ENCODE results near the gene NDOR1. TPM values are rescaled to one million over a fixed set of nuclear protein-coding genes. Genes with fewer than 3 reads are reported as not detected.
A peak's percentile ranks its signal among the peaks of the same experiment; 100 is the strongest.

The NDOR1 gene
- polyA plus RNA-seq (2013, experiment 1 of 2; ENCODE audit: insufficient read length) = 9.4 TPM
- polyA plus RNA-seq (2013, experiment 2 of 2; ENCODE audit: insufficient read length) = 11.9 TPM

DNA sequence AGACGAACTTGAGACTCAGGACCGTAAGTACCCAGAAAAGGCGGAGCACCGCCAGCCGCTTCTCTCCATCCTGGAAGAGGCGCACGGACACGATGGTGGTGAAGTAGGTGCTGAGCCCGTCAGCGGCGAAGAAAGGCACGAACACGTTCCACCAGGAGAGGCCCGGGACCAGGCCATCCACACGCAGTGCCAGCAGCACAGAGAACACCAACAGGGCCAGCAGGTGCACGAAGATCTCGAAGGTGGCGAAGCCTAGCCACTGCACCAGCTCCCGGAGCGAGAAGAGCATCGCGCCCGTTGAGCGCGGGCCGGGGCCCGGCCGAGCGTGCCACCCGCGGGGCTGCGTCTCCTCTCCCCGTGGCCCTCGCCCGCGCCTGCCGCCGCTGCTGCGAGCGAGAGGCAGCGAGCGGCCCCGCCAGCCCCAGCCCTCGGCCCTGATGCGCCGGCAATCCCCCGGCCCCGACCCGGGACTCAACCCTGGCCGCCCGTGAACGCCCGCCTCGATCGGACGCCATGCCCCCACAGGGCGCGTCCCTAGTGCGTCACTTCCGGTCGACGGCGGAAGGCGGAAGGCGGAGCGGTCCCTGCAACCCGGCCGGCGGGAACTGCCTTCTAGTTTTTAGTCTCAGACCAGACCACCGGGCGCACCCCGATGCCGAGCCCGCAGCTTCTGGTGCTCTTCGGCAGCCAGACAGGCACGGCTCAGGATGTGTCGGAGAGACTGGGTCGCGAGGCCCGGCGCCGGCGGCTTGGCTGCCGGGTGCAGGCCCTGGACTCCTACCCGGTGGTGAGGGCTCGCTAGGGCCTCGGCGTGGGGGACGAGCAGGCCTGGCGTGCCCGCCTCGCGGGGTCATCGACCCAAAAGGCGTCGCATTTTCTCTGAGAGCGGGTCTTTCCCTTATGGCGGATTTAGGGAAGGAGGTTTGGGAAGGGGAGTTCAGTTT is at the start of gene NDOR1, which contains the start of gene TMEM203:
Gene NDOR1 (plus strand): TSS at position 575 of the 944 bp plus-strand sequence. CDS start 78 bp downstream, at position 653.
Gene TMEM203 (minus strand): TSS at position 523 of the 944 bp plus-strand sequence. CDS start 234 bp downstream, at position 289.
- peak; percentile 85 for DNase-seq

DNA sequence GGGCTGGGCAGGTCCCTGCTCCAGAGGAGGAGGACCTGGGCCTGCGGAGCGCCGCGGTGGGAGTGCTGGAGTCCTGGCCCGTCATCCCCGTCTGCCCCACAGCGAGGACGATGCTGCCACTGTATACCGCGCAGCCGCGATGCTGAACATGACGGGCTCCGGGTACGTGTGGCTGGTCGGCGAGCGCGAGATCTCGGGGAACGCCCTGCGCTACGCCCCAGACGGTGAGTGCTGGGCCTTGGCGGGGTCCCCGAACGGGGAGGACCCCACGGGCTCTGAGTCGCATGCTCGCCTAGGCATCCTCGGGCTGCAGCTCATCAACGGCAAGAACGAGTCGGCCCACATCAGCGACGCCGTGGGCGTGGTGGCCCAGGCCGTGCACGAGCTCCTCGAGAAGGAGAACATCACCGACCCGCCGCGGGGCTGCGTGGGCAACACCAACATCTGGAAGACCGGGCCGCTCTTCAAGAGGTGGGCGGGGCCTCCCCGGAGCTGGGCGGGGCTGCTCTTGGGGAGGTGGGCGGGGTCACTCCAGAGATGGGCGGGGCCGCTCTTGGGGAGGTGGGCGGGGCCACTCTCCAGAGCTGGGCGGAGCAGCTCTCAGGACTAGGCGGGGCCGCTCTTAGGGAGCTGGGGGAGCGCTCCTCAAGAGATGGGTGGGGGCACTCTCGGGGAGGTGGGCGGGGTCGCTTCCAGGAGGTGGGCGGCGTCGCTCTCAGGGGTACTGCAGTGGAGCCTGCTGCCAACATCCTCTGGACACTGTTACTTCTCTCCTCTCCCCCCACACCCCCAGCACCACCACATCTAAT is 48.7 kb upstream of the NDOR1 start:
- DNase-seq = peak; percentile 16

DNA sequence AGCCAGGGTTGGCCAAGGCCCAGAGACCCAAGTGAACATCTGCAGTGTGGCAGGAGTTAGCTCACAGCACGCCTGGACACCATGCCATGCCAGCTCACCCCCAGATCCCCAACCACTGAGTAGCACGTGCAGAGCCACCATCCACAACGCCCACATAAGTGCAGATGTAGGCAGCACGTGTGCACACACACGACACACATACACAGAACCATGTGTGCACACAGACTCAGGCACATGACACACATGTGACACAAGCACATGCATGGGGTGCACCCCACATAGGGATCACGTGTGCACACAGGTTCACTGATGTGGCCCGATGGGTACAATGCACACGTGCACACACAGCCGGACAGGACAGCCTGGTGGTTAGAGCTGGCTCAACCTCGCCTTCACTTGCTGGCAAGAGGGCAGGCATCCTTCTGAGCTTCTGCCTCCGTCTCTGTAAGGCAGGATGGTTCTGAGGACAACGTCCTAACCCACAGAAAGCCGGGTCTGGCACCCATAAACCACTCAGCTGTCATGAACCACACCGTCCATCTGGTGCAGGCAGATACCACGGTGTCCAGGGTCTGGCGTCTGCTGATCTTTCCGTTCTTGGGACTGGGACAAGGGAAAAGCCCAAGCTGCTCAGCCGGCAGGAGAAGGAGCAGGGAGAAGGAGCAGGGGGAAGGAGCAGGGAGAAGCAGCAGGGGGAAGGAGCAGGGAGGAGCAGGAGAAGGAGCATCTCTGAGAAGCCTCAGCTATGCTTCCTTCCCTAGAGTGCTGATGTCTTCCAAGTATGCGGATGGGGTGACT is 47.7 kb upstream of the NDOR1 start:
- no peak for DNase-seq

DNA sequence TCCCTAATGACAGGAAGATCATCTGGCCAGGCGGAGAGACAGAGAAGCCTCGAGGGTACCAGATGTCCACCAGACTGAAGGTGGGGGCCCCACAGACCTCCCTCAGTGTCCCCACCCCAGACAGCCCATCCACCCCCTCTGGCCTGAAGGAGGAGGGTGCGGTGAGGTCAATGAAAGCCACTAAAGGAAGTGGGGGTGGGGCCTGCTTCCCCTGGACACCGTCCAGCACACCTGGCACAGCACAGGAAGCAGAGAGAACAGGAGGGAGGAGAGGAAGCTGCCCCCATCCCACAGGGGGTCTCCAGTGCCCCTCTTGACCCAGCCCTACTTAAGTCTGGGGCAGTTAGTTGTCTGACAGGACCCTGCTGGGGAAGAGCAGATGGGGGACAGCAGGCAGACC is 46.9 kb upstream of the NDOR1 start:
- no peak for DNase-seq

DNA sequence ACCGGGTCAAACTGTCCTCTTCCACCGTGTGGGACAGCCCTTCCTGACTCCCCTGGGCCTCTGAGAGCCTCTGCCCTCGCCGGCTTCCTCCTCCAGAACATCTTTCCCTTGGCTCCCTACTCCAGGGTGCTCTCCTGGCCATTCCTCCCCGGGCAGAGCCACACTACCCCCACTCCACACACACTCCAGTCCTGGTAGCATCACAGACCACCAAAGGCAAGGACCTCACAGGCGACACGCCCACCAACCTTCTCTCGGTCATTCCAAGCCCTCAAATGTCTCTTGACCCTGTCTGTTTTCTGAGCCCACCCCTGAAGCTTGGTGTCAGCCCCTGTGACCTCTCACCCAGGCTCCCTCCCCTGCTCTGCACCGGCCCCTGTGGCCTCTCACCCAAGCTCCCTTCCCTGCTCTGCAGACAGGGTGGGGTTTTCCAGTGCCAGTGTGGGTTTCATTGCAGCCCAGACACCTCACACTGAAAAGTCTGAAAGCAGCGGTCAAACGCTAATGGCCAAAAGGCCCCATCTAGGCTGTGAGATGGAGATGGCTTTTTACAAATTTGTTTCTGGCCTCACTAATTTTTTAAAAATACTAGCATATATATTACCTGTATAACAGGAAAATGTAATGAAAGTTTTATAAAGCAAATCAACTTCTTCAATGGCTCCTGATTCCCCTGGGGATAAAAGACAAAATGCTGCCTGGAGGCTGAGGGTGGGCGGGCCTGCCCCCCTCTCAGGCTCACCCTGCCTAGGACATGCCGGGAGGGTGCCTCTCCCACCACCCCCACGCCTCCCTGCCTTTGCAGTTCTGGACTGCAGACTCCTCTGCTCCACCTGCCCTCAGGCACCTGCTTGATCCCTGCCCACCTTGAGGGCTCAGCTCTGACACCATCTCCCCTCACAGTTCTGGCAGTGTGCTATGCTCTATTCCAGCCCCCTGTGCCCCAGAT is 46.1 kb upstream of the NDOR1 start:
- no peak for DNase-seq

DNA sequence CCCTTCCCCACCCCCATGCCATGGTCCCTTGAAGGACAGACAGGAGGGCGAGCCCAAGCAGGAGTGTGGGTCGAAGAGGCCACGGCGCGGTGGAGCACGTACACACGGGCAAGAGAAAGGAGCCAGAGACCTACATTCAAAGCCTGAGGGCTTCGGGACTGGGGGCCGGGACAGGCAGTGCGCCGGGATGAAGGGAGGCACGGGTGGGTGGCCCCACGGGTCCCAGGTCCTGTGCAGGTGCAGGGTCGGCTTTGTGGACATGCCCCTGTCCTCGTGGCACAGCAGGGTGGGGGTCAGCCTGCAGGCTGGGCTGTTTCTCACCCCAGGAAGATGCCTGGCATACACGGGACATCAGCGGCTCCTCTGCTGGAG is 45.5 kb upstream of the NDOR1 start:
- no peak for DNase-seq

DNA sequence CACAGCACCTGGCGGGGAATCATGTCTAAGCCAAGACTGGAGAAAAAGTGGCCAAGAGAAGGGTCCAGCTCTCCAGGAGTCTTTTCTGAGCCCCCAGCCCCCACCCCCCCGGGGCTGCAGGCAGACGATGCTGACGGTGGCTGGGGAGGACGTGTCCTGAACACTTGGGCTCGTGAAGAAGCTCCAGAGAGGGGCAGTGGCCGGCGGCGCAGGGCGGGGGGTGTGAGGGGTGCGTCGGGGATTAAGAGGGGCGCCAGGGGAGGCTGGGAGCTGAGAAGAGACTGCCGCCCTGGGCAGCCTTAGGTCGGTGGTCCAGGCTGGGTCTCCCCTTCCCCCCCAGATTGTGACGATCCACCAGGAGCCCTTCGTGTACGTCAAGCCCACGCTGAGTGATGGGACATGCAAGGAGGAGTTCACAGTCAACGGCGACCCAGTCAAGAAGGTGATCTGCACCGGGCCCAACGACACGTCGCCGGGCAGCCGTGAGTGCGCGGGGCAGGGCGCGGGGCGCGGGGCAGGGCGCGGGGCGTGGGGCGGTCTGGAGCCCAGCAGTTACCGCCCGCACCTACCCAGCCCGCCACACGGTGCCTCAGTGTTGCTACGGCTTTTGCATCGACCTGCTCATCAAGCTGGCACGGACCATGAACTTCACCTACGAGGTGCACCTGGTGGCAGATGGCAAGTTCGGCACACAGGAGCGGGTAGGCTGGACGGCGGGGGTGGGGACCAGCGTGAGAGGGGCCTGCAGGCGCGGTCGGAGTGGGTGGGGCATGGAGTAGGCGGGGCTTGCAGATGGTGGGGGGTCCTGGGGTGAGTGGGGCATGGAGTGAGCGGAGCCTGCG is 44.6 kb upstream of the NDOR1 start:
- no peak for DNase-seq

DNA sequence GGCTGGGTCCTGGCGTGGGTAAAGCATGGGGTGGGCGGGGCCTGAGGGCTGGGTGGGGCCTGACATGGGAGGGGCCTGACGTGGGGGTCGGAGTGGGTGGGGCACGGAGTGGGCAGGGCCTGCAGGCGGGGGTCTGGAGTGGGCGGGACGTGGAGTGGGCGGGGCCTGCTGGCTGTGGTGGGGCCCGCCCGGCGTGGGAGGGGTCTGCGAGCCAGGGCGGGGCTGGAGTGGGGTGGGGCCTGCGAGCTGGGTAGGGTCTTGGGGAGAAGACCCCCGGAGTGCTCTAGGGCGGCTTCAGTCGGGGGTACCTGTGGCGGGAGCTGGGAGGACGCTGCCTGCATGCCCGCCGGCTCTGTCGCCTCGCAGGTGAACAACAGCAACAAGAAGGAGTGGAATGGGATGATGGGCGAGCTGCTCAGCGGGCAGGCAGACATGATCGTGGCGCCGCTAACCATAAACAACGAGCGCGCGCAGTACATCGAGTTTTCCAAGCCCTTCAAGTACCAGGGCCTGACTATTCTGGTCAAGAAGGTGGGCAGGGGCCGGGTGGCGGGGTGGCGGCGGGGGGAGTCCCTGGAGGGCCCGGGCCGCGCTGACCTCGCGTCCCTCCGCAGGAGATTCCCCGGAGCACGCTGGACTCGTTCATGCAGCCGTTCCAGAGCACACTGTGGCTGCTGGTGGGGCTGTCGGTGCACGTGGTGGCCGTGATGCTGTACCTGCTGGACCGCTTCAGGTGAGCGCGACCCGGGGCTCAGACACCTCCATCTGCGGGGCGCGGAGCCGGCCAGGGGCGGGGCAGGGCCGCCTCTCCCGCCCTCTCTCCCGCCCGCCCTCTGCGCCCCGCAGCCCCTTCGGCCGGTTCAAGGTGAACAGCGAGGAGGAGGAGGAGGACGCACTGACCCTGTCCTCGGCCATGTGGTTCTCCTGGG is 43.7 kb upstream of the NDOR1 start:
- DNase-seq = no peak

DNA sequence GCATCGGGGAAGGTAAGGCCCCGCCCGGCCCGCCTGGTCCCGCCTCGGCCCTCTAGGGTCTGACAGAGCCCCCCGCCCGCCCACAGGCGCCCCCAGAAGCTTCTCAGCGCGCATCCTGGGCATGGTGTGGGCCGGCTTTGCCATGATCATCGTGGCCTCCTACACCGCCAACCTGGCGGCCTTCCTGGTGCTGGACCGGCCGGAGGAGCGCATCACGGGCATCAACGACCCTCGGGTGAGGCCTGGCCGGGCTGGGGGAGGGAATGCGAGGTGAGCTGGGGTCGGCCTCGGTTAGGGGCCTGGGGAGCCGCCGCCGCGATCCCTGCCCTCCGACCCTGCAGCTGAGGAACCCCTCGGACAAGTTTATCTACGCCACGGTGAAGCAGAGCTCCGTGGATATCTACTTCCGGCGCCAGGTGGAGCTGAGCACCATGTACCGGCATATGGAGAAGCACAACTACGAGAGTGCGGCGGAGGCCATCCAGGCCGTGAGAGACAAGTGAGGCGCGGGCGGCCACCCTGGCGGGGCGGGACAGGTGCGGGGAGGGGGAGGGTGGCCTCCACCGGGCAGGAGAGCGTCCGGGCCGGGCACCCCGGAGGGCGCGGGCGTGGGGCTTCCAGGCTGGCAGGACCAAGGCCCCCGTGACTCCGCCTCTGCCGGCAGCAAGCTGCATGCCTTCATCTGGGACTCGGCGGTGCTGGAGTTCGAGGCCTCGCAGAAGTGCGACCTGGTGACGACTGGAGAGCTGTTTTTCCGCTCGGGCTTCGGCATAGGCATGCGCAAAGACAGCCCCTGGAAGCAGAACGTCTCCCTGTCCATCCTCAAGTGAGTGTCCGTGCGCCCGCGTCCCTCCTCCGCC is 42.8 kb upstream of the NDOR1 start:
- DNase-seq = no peak

DNA sequence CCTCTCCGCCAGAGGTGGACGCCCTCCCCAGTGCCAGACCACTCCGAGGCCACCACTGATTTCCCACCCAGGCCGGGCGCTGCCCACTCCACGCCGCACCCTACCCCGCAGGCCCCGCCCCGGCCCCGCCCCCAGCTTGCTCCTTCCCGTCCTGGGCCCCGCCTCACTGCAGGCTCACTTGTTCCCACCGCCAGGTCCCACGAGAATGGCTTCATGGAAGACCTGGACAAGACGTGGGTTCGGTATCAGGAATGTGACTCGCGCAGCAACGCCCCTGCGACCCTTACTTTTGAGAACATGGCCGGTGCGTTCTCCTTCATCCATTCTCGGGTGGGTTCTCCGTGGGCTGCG is 42.2 kb upstream of the NDOR1 start:
- DNase-seq = no peak

DNA sequence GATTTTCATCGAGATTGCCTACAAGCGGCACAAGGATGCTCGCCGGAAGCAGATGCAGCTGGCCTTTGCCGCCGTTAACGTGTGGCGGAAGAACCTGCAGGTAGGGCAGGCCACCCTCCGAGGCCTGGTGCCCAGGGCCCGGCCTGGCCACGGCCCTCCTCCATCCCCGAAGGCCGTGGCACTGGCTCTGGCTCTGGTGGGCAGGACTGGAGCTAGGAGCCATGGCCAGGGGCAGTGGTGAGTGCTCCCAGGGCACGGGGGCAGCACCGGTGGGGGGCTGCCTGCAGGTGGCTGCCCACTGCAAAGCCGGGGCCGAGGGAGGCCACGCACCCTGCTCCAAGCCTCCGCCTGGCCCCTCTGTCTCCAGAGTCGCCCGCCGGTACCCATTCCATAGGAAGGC is 41.7 kb upstream of the NDOR1 start:
- DNase-seq = no peak

DNA sequence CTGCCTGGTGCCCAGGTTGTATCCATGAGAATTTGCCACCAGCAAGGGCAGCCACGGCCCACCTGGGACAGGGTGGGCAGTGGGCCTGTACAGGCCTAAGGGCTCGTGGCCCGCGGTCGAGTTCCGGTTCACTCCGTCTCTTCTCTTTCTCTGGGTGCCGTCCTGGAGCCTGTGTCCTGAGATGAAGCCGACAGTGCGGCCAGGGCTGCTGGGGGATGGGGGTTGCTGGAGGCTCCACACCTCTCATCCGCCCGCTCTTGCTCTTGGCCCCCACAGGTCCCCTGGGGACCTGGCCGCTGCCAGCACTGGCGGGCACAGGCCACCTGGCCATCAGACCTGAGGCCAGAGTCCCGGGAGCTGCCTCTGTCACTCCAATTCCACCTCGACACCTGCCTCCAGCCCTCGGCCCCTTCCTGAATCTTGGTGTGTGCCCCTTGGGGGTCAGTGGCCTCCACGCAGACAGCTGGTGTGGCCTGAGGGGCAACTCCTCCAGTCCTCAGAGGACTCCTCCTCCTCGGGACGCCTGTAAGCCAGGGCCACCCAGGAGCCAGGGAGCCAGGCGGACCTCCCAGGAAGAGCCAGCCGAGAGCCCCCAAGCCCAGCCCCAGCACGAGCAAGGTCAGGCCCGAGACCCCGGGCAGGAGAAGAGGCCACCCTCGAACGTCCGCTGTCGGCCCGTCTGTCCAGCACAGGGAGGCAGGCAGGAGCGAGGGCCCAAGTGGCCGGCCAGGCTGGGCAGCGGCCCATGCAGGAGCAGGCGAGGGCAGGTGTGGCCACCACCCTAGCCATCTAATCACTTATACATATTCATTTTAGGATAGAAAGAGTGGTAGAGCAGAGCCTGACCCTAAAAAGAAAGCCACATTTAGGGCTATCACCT is 40.9 kb upstream of the NDOR1 start:
- no peak for DNase-seq

DNA sequence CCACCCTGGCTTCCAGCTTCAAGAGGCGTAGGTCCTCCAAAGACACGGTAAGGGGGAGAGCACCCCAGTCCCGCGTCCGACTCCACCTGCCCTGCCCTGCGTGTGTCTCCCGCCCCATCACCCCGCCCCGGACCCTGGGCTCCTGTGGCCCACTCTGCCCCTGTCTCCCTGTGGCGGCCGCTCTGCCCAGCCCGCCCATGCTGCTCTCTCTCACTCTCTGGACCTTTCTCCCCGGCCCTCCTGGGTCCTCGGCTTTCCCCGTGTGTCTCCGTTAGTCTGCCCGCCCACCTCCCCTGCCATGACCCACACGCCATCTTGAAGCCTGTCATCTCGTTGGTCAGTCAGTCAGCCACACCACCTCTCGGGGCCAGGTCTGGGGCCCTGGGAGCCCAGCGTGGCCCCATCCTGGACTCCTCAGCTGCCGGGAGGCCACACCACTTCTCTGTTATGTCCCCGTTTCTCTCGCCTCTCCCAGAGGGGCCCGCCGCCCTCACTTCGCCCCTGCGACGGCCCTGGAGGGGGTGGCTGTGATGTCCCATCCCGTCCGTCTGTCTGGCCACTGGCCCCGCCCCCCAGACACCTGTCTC is 40.2 kb upstream of the NDOR1 start:
- DNase-seq = no peak

DNA sequence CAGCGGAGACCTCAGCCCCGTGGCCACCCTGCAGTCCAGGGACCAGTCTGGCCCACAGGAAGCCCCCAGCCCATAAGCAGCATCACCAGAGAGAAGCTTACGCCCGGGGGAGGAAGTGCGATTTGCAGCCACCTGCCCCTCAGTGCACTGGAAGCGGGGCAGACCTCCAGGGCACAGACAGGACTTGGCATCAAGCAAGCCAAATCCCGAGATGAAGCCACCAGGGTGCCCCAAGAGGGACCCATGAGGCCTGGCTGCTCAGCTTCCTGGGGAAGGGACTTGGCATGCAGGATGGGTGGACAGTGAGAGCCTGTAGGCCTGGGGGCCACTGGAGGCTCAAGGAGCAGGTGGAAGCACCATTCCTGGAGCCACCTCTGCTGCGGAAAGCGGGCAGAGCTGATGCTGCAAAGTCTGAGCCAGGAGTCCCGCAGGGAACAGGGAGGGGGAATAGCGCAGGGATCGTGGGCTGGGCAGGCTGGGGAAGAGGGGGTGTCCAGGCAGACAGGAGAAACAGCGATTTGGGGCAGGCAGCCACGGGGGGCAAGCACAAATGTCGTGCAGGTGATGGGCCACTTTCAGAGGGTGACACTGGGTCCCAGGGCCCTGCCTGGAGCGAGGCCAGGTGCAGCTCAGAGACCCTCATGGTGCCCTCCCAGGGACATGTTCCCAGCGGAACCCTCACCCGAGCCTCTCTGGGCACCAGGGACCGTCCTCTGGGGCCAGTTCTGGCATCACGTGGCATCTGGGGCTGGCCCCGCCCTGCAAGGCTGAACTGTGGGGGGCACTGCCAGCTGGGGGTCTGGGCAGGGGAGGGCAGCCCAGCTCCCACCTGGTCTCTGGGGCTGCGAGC is 38.9 kb upstream of the NDOR1 start:
- DNase-seq = no peak

DNA sequence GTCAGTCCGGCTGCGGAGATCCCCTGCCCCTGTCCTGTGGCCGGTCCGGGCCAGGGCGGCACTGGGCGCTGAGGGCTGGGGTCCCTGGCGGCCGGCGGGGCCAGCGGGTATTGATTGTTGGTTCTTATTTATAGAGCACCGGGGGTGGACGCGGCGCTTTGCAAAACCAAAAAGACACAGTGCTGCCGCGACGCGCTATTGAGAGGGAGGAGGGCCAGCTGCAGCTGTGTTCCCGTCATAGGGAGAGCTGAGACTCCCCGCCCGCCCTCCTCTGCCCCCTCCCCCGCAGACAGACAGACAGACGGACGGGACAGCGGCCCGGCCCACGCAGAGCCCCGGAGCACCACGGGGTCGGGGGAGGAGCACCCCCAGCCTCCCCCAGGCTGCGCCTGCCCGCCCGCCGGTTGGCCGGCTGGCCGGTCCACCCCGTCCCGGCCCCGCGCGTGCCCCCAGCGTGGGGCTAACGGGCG is 38.2 kb upstream of the NDOR1 start:
- no peak for DNase-seq
